ENCODE measurements around the gene TOR1A.

GRCh38 chr9:129868023-129868871, 44.3 kb upstream of the TOR1A start:
- TF ChIP-seq CTCF (IDR thresholded peaks at IDR 0.05) = no peak
- no peak for TF ChIP-seq POLR2A (IDR thresholded peaks at IDR 0.05)
